ENCODE results near the gene UBR1. TPM values are rescaled to one million over a fixed set of nuclear protein-coding genes. Genes with fewer than 3 reads are reported as not detected.

The UBR1 gene
- total RNA-seq, 4 donors from 2014 or later, result 21.3 to 40.7 (median 28.7) TPM

DNA sequence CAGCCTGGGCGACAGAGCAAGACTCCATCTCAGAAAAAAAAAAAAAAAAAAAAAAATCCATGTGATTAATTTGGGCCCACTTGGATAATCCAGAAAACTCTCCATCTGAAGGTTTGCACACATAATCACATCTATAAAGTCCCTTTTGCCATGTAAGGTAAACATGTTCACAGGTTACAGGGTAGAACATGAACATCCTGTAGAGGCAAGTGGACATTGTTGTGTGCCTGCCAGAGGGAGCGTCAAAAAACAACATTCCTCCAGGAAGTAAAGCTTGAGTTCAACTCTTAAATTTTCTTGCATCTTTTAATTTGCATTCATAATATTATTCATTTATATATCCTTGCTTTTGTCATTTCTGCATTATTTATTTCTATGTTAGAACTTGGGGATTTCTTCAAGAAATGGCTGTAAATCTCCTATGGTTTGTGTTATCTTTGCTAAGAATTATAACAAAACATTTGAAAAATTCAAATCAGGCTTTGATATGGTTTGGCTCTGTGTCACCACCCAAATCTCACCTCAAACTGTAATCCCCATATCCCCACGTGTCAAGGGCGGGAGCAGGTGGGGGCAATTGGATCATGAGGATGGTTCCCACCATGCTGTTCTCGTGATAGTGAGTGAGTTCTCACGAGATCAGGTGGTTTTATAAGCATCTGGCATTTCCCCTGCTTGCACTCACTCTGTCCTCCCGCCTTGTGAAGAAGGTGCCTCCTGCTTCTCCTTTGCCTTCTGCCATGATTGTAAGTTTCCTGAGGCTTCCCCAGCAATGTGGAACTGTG is 173.9 kb downstream of the UBR1 start:
- Histone ChIP-seq H3K36me3 (no peaks in the 10 kb centered on the region), H3K9me3 (no peaks in the 10 kb centered on the region), H3K4me1 (peaks cover 0 to 5% (median under 1%) of the 10 kb centered on the region in 4 donors), H3K27ac (replicated peaks in 1 of 4) (no peak overlapping the region), H3K27me3 (no peaks in the 10 kb centered on the region), H3K4me3 (no peak overlapping the region)
- WGBS, result 87% methylated on average over 7 of the region's 7 CpGs
- TF ChIP-seq POLR2A (IDR thresholded peaks at IDR 0.05; ENCODE audit: low read depth) (no peak), EP300 (IDR thresholded peaks at IDR 0.05) (no peak), POLR2AphosphoS5 (IDR thresholded peaks at IDR 0.05) (no peak)
- TF ChIP-seq, protein P1, sequence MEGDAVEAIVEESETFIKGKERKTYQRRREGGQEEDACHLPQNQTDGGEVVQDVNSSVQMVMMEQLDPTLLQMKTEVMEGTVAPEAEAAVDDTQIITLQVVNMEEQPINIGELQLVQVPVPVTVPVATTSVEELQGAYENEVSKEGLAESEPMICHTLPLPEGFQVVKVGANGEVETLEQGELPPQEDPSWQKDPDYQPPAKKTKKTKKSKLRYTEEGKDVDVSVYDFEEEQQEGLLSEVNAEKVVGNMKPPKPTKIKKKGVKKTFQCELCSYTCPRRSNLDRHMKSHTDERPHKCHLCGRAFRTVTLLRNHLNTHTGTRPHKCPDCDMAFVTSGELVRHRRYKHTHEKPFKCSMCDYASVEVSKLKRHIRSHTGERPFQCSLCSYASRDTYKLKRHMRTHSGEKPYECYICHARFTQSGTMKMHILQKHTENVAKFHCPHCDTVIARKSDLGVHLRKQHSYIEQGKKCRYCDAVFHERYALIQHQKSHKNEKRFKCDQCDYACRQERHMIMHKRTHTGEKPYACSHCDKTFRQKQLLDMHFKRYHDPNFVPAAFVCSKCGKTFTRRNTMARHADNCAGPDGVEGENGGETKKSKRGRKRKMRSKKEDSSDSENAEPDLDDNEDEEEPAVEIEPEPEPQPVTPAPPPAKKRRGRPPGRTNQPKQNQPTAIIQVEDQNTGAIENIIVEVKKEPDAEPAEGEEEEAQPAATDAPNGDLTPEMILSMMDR (IDR thresholded peaks at IDR 0.05), result no peak
- intact Hi-C loops (cut with DNase I), result loop anchor here (10.0 kb wide), 2 partner anchors 63 to 67 kb away; no protein-coding TSS in a partner anchor
- no peak for DNase-seq (ENCODE audit: extremely low spot score)

DNA sequence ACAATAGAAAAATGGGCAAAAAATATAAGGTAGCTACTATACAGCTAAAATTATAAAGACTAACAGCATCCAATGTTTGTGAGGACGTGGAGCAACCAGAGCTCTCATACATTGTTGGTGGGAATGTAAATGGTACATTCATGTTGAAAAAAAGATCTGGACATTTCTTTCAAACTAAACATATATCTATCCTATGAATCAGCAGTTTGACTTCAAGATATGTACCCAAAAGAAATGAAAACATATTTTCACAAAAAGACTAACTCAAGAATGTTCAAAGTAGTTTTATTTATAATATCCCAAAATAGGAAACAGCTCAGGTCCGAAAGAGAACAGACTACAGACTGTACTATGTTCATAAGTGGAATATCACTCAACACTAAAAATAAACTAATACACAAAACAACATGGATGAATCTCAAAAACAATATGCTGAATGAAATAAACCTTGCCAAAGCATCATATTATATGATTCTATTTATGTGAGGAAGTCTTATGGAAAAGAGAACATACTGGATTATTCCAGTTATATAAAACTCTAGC is 176.5 kb downstream of the UBR1 start:
- no peak for DNase-seq (ENCODE audit: extremely low spot score)
- Histone ChIP-seq H3K36me3 (no peaks in the 10 kb centered on the region), H3K4me1 (peaks cover 0 to 8% (median 3%) of the 10 kb centered on the region in 4 donors), H3K4me3 (no peak overlapping the region), H3K27ac (replicated peaks in 1 of 4) (no peak overlapping the region), H3K27me3 (no peaks in the 10 kb centered on the region), H3K9me3 (no peaks in the 10 kb centered on the region)
- TF ChIP-seq POLR2A (IDR thresholded peaks at IDR 0.05; ENCODE audit: low read depth), result no peak
- no peak for TF ChIP-seq EP300 (IDR thresholded peaks at IDR 0.05)
- no peak for TF ChIP-seq POLR2AphosphoS5 (IDR thresholded peaks at IDR 0.05)
- TF ChIP-seq, protein P1 (IDR thresholded peaks at IDR 0.05), result no peak
- intact Hi-C loops (cut with DNase I), result loop anchor here (10.0 kb wide), 1 partner anchor 195 kb away; the partner anchor contains the start of gene CDAN1
- 66% methylated on average over 2 of the region's 2 CpGs for WGBS

DNA sequence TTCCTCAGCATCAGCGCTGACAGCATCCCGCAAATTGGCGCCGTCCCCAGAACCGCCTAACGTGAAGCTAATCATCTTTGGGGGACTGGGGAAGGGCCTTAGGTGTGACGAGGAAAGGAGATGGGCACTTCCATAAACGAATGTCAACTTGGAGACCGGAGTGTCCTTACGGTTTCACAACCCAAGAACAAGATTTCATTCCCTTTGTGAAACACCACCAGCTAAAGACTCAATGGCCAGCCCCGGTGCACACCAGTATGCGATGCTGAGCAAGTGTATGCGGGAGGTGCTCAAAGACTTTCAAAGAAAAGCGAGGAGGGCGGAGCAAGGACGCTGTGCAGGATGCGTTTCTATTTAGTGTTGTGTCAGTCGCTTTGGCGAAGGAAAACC is 184.5 kb downstream of the UBR1 start:
- Histone ChIP-seq H3K36me3 (no peaks in the 10 kb centered on the region), H3K4me1 (peaks cover 5 to 29% (median 24%) of the 10 kb centered on the region in 4 donors), H3K27me3 (no peaks in the 10 kb centered on the region), H3K27ac (replicated peaks in 1 of 4) (peak overlapping the region; percentile 77 to 98 (median 90)), H3K9me3 (no peaks in the 10 kb centered on the region), H3K4me3 (peak overlapping the region; percentile 84 to 100 (median 90))
- TF ChIP-seq, protein P1 (IDR thresholded peaks at IDR 0.05), result no peak
- TF ChIP-seq POLR2A (IDR thresholded peaks at IDR 0.05; ENCODE audit: low read depth) (no peak), EP300 (IDR thresholded peaks at IDR 0.05) (no peak), POLR2AphosphoS5 (IDR thresholded peaks at IDR 0.05) (no peak)
- intact Hi-C loops (cut with DNase I), result loop anchor here (10.0 kb wide), 1 partner anchor 187 kb away; the partner anchor contains the start of gene CDAN1
- DNase-seq (ENCODE audit: extremely low spot score), result peak; percentile 92
- 2% methylated on average over 13 of the region's 19 CpGs for WGBS

DNA sequence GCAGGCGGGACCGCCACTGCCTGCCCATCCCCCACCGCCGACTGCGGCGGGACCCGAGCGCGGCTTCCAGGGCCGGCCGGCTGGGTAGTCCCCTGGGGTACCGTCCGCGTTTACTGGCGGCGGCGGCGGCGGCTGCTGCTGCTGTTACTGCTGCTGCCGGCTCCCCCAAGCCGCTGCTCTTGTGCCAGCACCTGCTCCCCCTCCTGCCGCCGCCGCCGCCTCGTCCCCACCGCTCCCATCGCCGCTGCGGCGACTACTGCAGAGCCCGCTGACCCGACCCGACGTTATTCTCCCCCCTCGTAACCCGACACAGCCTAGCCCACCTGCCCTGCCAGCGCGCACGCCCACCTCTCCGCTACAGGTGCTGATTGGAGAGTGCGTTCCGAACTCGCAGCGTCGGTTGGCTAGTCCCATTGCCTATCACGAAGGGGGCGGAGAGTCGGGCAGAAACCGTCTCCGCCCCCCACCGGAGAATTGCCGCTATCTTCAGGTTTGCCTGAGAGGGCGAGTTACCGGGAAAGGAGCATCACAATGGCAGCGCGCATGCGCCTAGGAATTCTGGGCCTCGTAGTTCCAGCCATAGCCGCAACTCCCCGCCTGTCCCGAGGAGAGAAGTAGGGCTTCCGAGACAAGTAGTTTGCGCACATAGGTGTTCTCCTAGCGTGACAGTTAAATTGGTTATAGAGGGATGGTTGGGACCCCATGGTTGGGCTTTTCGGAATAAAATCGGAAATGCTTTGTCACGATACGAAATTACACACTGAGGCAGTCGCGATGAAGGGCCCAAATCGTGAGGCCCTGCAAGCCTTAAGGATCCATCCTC is 185.1 kb downstream of the UBR1 start, which contains the start of gene TTBK2:
TSS of gene TTBK2 (minus strand) at position 260 of the 823 bp plus-strand sequence. CDS start 42,161 bp downstream, outside the sequence.
- intact Hi-C loops (cut with DNase I), result loop anchor here (10.0 kb wide), 1 partner anchor 186 kb away; the partner anchor contains the start of gene CDAN1
- WGBS, result 0% methylated on average over 21 of the region's 72 CpGs
- peaks cover 5 to 29% (median 24%) of the 10 kb centered on the region in 4 donors for H3K4me1 ChIP-seq
- peak within 1 kb of the TSS; percentile 84 to 100 (median 90) for H3K4me3 ChIP-seq
- peak within 1 kb of the TSS; percentile 87 to 98 (median 90) for H3K27ac ChIP-seq (replicated peaks in 1 of 4)
- peak; percentile 99 for DNase-seq (ENCODE audit: extremely low spot score)
- TF ChIP-seq POLR2AphosphoS5 (IDR thresholded peaks at IDR 0.05) (peak; percentile 87 to 93), EP300 (IDR thresholded peaks at IDR 0.05) (no peak), POLR2A (IDR thresholded peaks at IDR 0.05; ENCODE audit: low read depth) (peak; percentile 89)
- TF ChIP-seq, protein P1 (IDR thresholded peaks at IDR 0.05), result peak in 2 of 3 experiments; percentile 26 to 34
- no peaks in the 10 kb centered on the region for H3K36me3 ChIP-seq
- no peaks in the 10 kb centered on the region for H3K27me3 ChIP-seq
- no peaks in the 10 kb centered on the region for H3K9me3 ChIP-seq
